NCI-H526 treated with DMSO at 0.1 percent for 48 hours (cell line): ENCODE results near the gene EML1.

Source experiments
- DNase-seq: peaks from one replicate; lab custom pipeline; 2025; lab: John Stamatoyannopoulos, UW

EML1 gene

GRCh38 chr14:99968191-99968920, 175.1 kb downstream of the EML1 start:
- no peak for DNase-seq

- DNase-seq, result no peak
Observed at GRCh38 chr14:99968941-99969340, 175.7 kb downstream of the EML1 start.

GRCh38 chr14:99969673-99970322, 176.6 kb downstream of the EML1 start:
- DNase-seq, result no peak

GRCh38 chr14:99971087-99971940, 178.1 kb downstream of the EML1 start:
- DNase-seq, result peak; percentile 76

GRCh38 chr14:99971941-99972747, 178.9 kb downstream of the EML1 start:
- peak; percentile 8 for DNase-seq

GRCh38 chr14:99972748-99973466, 179.7 kb downstream of the EML1 start:
- DNase-seq, result no peak

GRCh38 chr14:99975190-99975589, 182.0 kb downstream of the EML1 start:
- no peak for DNase-seq

GRCh38 chr14:99976021-99976420, 182.8 kb downstream of the EML1 start:
- no peak for DNase-seq

GRCh38 chr14:99976681-99977080, 183.5 kb downstream of the EML1 start:
- no peak for DNase-seq

GRCh38 chr14:99980299-99980698, 187.1 kb downstream of the EML1 start:
- no peak for DNase-seq

- no peak for DNase-seq
Observed at GRCh38 chr14:99981806-99982205, 188.6 kb downstream of the EML1 start.

- DNase-seq, result peak; percentile 51
Observed at GRCh38 chr14:99982537-99983250, 189.5 kb downstream of the EML1 start.

- DNase-seq, result no peak
Observed at GRCh38 chr14:99983251-99984015, 190.2 kb downstream of the EML1 start.

GRCh38 chr14:99984036-99984435, 190.8 kb downstream of the EML1 start:
- DNase-seq, result no peak

- DNase-seq, result no peak
Observed at GRCh38 chr14:99986396-99986795, 193.2 kb downstream of the EML1 start.

- DNase-seq, result no peak
Observed at GRCh38 chr14:99989032-99989431, 195.8 kb downstream of the EML1 start.

- DNase-seq, result no peak
Observed at GRCh38 chr14:99990268-99991170, 197.3 kb downstream of the EML1 start.

GRCh38 chr14:99991331-99991730, 198.1 kb downstream of the EML1 start:
- no peak for DNase-seq
